HG03432 (cell line): ENCODE data around the gene ADGRG1.

Experiments used
- ATAC-seq: cut with Tn5 transposase; IDR thresholded peaks from one replicate; pipeline ENCODE4 v1.9.1; 2021; ENCODE audit warnings: mild to moderate bottlenecking, moderate library complexity; ENCODE audit not compliant: unreplicated experiment

The ADGRG1 gene

DNA sequence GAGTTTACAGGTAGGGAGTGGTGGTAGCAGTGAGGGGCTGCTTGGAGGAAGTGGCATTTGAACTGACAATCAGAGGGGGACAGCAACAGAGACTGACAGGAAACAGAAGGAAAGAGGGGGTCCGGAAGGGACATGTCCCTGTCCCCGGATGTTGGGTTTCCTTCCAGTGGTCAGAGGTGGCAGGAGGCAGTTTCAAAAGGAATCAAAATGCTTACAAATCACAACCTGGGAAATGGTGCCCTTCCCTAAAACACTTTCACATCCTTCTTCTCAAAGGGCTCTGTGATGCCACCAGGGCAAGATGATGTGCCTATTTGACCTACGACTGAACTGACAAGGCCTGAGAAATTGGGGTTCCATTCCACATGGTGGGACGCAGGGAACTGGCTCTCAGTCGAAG lies 19.7 kb downstream of the ADGRG1 start:
- ATAC-seq: no peak

GRCh38 chr16:57648581-57649442 lies 20.4 kb downstream of the ADGRG1 start:
- ATAC-seq: peak; percentile 61

DNA sequence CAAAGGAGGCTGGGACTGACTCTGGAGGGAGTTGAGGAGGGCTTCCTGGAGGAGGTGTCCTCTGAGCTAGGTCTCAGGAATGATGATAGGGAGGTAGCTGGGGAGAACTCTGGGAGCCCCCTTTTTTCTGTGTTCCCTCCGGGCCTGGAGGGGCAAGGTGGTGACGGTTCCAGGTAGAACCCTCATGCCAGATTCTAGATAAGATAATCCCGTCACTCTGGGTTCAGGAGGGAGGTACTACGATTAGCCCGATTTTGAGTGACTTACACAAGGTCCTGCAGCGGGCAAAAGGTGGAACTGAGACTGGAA lies 21.0 kb downstream of the ADGRG1 start:
- no peak for ATAC-seq

DNA sequence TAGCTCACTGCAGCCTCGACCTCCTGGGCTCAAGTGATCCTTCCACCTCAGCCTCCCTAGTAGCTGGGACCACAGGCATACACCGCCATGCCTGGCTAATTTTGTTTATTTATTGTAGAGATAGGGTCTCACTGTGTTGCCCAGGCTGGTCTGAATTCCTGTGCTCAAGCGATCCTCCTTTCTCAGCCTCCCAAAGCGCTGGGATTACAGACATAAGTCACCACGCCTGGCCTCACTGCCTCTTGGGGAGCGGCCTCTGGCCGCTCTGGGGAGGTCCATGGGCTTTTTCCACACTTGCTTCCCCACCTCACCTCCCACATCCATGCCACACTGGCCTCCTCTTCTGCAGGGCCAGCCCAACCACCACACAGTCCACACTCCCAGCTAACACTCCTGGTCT lies 21.4 kb downstream of the ADGRG1 start:
- no peak for ATAC-seq

DNA sequence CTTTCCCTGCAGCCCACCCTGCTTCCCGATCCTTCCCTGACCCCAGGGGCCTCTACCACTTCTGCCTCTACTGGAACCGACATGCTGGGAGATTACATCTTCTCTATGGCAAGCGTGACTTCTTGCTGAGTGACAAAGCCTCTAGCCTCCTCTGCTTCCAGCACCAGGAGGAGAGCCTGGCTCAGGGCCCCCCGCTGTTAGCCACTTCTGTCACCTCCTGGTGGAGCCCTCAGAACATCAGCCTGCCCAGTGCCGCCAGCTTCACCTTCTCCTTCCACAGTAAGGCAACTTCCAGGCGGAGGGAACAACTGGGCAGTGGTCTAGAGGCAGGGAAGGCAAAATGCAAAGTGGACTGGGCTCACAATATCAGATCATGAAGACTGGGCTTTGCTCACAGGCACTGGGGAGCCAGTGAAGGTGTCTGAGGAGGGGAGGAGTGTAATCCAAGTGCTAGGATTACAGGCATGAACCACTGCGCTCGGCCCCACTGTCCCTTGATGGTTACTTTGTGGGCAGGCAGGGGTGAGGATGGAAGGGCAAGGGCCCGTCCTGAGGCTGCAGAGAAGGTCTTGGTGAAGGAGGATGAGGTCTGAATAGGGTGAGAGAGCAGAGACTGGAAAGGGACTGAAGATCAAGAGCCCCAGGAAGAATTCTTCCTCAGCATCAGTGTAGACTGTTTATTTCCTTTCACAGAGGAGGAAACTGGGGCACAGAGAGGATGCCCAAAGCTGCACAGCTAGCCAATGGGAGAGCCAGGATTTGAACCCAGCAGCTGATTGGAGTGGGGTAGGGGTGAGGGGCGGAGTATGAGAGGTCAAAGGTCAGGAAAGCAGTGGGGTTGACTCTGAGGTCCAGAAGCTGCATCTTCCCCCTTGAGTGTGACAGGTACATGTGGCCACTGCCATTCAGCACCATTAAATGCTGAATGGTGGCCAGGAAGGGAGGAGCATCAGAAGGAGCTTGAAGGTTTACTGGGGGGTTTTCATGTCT lies 23.2 kb downstream of the ADGRG1 start:
- no peak for ATAC-seq

- no peak for ATAC-seq
These were observed 24.5 kb downstream of the ADGRG1 start for GRCh38 chr16:57652695-57653471.

DNA sequence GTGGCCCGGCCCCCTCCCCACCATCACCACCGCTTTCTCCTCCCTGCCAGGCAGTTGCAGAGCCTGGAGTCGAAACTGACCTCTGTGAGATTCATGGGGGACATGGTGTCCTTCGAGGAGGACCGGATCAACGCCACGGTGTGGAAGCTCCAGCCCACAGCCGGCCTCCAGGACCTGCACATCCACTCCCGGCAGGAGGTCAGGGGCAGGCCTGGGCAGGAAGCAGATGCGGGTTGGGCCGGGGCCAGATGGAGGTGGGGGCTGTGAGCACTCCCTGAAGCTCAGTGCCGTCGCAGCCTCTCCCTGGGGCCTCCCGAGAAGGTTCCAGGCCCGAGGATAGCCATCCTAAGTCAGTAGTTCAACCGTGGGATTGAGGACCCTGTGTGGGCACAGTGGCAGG lies 25.5 kb downstream of the ADGRG1 start:
- ATAC-seq: no peak

DNA sequence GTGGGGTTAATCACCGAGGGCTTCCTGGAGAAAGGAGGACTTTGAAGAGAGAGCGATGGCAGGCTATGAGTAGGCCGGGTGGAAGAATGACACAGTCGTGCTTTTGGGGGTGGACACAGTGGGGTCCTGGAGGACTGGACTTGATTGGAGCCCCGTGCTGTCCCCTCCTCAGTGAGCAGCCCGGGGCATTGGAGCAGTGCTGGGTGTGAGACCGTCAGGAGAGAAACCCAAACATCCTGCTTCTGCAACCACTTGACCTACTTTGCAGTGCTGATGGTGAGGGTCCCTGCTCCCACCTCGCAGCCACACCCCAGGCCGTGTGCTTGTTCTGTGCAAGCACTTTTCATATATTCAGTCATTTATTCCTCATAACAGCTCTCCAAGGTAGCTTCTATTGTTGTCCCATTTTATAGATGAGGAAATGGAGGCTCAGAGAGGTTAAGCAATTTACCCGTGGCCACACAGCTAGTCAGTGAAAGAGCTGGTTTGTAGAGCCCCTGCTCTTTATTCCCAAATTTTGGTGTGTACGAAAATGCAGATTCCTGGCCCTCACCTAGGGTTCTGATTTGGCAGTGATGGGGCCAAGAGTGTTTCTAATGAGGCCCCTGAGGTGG lies 28.0 kb downstream of the ADGRG1 start:
- no peak for ATAC-seq

DNA sequence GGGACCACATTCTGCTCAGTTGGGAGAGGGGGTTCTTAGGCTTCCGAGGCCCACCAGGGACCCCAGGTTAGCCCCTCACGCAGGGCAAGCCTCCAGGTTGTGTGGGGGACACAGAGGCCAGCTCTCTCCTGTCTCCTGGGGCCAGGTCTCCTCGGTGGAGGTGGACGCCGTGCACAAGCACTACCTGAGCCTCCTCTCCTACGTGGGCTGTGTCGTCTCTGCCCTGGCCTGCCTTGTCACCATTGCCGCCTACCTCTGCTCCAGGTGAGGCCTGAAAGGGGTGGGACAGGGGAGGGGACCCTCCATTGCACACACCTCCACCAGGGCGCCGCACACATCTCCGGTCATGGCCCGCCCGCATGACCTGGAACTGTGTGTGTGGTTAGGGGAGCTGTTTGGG lies 28.8 kb downstream of the ADGRG1 start:
- ATAC-seq: no peak

DNA sequence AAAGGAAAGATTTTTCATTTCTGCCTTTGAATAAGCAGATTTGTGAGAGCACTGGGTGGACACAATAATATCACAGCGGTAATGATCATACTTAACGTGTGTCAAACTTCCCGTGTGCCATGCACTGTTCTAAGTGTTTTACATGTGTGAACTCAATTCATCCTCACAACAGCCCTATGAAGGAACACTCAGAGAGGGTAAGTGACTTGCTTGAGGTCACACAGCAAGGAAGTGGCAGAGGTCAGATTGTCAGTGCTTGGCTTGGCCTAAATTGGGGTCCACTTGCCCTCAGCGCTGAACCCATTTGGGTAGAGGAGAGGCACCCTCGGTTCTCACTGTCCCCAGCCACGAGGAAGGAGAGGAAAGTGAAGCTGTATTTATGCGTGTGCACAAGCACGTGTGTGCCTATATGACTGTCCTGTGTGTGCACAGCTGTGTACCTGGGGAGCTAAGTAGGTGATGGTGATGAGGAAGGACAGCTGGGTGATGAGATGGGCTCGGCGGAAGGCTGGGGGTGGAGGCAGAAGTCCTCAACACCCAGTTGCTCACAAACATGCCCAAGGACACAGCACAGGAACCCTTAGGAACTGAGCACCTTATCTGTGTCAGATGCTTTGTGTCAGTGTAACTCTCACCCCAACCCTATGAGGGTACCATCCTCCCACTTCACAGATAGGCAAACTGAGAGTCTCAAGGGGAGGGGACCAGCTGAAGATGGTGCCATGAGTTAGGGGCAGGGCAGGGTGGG lies 29.9 kb downstream of the ADGRG1 start:
- ATAC-seq: no peak

DNA sequence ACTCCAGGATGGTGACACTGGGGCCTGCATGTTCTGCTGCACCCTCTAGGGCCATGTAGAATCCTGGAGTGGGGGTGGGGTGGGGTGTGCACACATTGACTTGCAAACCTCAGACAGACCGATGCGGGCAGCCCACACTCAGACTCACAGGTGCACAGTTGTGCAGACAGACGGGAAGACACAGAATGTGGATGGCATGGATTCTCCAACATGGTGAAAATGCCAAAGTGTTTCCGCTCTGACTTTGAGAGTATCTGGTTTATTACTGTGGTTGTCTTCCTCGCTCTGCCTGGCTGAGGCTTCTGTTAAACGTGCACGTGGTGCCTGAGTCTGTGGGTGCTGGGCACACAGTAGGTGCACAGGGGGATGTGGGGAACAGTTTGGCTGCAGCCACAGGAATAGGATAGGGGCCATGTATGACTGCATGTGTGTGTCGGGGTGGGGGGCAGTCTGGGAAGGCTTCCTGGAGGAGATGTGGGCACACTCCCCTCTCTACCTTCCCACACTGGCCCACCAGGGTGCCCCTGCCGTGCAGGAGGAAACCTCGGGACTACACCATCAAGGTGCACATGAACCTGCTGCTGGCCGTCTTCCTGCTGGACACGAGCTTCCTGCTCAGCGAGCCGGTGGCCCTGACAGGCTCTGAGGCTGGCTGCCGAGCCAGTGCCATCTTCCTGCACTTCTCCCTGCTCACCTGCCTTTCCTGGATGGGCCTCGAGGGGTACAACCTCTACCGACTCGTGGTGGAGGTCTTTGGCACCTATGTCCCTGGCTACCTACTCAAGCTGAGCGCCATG lies 30.6 kb downstream of the ADGRG1 start:
- no peak for ATAC-seq

GRCh38 chr16:57660715-57661463 lies 32.5 kb downstream of the ADGRG1 start:
- no peak for ATAC-seq

- no peak for ATAC-seq
These were observed 33.1 kb downstream of the ADGRG1 start for GRCh38 chr16:57661510-57661909.

GRCh38 chr16:57661936-57662906 lies 33.8 kb downstream of the ADGRG1 start:
- no peak for ATAC-seq

GRCh38 chr16:57663436-57663835 lies 35.0 kb downstream of the ADGRG1 start:
- ATAC-seq: no peak

DNA sequence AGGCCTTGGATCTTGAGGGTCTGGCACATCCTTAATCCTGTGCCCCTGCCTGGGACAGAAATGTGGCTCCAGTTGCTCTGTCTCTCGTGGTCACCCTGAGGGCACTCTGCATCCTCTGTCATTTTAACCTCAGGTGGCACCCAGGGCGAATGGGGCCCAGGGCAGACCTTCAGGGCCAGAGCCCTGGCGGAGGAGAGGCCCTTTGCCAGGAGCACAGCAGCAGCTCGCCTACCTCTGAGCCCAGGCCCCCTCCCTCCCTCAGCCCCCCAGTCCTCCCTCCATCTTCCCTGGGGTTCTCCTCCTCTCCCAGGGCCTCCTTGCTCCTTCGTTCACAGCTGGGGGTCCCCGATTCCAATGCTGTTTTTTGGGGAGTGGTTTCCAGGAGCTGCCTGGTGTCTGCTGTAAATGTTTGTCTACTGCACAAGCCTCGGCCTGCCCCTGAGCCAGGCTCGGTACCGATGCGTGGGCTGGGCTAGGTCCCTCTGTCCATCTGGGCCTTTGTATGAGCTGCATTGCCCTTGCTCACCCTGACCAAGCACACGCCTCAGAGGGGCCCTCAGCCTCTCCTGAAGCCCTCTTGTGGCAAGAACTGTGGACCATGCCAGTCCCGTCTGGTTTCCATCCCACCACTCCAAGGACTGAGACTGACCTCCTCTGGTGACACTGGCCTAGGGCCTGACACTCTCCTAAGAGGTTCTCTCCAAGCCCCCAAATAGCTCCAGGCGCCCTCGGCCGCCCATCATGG lies 35.7 kb downstream of the ADGRG1 start:
- ATAC-seq: no peak

DNA sequence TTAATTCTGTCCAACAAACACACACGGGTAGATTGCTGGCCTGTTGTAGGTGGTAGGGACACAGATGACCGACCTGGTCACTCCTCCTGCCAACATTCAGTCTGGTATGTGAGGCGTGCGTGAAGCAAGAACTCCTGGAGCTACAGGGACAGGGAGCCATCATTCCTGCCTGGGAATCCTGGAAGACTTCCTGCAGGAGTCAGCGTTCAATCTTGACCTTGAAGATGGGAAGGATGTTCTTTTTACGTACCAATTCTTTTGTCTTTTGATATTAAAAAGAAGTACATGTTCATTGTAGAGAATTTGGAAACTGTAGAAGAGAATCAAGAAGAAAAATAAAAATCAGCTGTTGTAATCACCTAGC lies 36.2 kb downstream of the ADGRG1 start:
- no peak for ATAC-seq
